Measurements from ENCODE around the gene MLLT1. TPM values are rescaled to one million over a fixed set of nuclear protein-coding genes. Genes with fewer than 3 reads are reported as not detected.

The MLLT1 gene
- total RNA-seq, 1 donor = 12.5 TPM

GRCh38 chr19:6223461-6224307, 56.1 kb downstream of the MLLT1 start:
- TF ChIP-seq, protein P1, sequence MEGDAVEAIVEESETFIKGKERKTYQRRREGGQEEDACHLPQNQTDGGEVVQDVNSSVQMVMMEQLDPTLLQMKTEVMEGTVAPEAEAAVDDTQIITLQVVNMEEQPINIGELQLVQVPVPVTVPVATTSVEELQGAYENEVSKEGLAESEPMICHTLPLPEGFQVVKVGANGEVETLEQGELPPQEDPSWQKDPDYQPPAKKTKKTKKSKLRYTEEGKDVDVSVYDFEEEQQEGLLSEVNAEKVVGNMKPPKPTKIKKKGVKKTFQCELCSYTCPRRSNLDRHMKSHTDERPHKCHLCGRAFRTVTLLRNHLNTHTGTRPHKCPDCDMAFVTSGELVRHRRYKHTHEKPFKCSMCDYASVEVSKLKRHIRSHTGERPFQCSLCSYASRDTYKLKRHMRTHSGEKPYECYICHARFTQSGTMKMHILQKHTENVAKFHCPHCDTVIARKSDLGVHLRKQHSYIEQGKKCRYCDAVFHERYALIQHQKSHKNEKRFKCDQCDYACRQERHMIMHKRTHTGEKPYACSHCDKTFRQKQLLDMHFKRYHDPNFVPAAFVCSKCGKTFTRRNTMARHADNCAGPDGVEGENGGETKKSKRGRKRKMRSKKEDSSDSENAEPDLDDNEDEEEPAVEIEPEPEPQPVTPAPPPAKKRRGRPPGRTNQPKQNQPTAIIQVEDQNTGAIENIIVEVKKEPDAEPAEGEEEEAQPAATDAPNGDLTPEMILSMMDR (IDR thresholded peaks at IDR 0.05; ENCODE audit: insufficient read depth, low read depth, low read length) = no peak
- DNase-seq (ENCODE audit: low read depth) = no peak
- no peak overlapping the region for H3K4me3 ChIP-seq (ENCODE audit: low read depth, low read length)

DNA sequence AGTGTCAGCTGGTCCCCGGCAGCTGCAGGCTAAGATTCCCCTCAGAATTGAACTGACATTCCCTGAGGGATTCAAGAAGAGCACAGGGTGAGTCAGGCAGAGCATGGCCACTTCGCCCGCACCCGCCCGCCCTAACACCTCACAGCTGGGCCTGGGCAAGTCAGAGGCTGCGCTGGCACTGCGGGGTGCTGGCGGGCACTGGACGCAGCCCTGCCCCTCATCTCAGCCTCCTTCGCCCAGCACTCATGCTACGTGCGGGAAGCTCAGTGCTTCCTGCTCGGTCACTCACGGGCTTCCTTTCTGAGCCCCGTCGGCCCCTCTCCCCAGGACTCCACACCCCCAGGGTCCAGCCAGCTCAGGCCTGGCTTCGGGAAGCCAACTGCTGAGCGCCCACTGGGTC, 56.9 kb downstream of the MLLT1 start:
- H3K4me3 ChIP-seq (ENCODE audit: low read depth, low read length) = no peak overlapping the region
- TF ChIP-seq, protein P1 (IDR thresholded peaks at IDR 0.05; ENCODE audit: insufficient read depth, low read depth, low read length) = no peak
- no peak for DNase-seq (ENCODE audit: low read depth)

- no peak for DNase-seq (ENCODE audit: low read depth)
- no peak overlapping the region for H3K4me3 ChIP-seq (ENCODE audit: low read depth, low read length)
- TF ChIP-seq, protein P1 (IDR thresholded peaks at IDR 0.05; ENCODE audit: insufficient read depth, low read depth, low read length) = no peak
Observed at GRCh38 chr19:6221878-6222746, 57.7 kb downstream of the MLLT1 start.

DNA sequence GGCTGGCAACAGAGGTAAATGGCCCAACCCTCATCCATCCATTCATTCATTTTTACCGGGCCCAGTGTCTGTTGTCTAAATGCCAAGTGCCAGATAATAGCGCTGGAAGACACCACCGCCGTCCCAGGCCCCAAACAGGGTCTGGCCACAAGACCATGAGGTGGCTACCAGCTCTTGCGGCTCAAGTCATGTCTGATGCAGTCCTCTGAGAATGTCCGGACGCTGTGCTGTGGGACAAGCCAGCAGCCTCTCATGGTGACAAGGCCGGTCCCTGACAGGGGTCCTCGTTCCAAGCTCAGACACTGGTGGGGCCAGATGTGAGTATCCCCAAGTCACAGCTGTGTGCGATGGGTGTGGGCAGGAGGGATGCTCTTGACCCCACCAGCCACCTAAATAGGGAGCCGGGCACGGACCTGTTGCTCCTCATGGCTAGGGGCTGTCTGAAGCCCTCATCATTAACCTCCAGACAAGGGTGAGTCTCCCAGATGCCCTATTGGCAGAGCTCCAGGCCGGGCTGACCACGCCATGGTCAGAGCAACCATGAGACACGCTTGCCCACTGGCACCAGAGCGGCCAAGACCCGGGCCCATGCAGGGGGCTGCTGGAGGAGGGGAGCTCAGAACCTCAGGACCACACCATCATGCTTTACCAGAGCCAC, 58.4 kb downstream of the MLLT1 start:
- no peak for DNase-seq (ENCODE audit: low read depth)
- TF ChIP-seq, protein P1 (IDR thresholded peaks at IDR 0.05; ENCODE audit: insufficient read depth, low read depth, low read length) = no peak
- no peak overlapping the region for H3K4me3 ChIP-seq (ENCODE audit: low read depth, low read length)

DNA sequence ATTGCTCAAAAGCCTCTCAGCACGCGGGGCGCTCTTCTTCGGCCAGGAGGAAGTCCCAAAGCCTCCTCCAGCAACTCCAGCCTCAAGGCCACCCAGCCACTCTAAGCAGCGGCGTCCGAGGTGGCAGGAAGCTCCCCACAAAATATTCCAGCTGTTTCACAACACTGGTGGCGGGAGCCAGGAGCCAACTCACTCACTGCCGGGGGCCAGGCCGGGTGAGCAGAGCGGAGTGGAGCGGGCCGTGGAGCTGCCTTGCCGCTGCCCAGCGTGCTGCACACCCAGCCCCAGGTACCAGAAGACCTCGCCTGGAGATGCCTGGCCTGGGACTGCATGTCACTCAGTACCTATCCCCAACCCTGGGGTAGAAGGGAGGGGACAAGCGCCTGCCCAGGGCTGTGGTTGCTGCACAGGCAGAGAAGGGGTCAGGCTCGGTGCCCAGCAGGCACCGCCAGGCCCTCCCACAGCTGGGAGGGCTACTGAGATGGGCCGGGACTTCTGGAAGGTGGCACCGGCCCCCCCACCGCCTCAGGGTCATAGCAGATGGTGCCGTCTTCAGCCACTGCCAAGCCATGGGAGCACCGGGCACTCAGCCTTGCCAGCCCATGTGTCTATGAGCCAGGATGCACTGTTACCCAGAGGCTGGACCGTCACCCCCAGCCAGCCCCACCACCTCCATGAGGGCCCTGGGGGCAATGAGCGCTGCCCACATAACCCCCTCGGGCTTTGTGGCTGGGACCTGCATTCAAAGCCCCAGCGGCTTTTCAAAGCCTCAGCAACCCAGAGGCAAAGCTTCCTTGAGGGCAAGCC, 59.2 kb downstream of the MLLT1 start:
- H3K4me3 ChIP-seq (ENCODE audit: low read depth, low read length) = no peak overlapping the region
- TF ChIP-seq, protein P1 (IDR thresholded peaks at IDR 0.05; ENCODE audit: insufficient read depth, low read depth, low read length) = no peak
- DNase-seq (ENCODE audit: low read depth) = peak; percentile 78
